ENCODE measurements around the gene DPYD.

DPYD gene

GRCh38 chr1:97095764-97096163 lies 825.1 kb downstream of the DPYD start:
- no peak for DNase-seq

GRCh38 chr1:97094247-97094972 lies 826.4 kb downstream of the DPYD start:
- DNase-seq: no peak

- no peak for DNase-seq
These were observed 827.1 kb downstream of the DPYD start for GRCh38 chr1:97093741-97094140.

GRCh38 chr1:97092824-97093223 lies 828.0 kb downstream of the DPYD start:
- DNase-seq: no peak

GRCh38 chr1:97091679-97092078 lies 829.2 kb downstream of the DPYD start:
- no peak for DNase-seq

GRCh38 chr1:97091263-97091662 lies 829.6 kb downstream of the DPYD start:
- no peak for DNase-seq

- DNase-seq: no peak
These were observed 830.1 kb downstream of the DPYD start for GRCh38 chr1:97090725-97091124.

- DNase-seq: no peak
These were observed 831.7 kb downstream of the DPYD start for GRCh38 chr1:97089173-97089572.

GRCh38 chr1:97088391-97088790 lies 832.4 kb downstream of the DPYD start:
- no peak for DNase-seq

- DNase-seq: no peak
These were observed 836.3 kb downstream of the DPYD start for GRCh38 chr1:97084546-97084945.

GRCh38 chr1:97082160-97082848 lies 838.5 kb downstream of the DPYD start:
- DNase-seq: no peak

- no peak for DNase-seq
These were observed 842.0 kb downstream of the DPYD start for GRCh38 chr1:97078872-97079271.

- DNase-seq: no peak
These were observed 843.6 kb downstream of the DPYD start for GRCh38 chr1:97077221-97077620.

- no peak for DNase-seq
These were observed 846.1 kb downstream of the DPYD start for GRCh38 chr1:97074771-97075170.

- no peak for DNase-seq
These were observed 846.9 kb downstream of the DPYD start for GRCh38 chr1:97073936-97074335.

GRCh38 chr1:97073169-97073568 lies 847.7 kb downstream of the DPYD start:
- no peak for DNase-seq

GRCh38 chr1:97071173-97071572 lies 849.7 kb downstream of the DPYD start:
- no peak for DNase-seq

- DNase-seq: no peak
These were observed 850.5 kb downstream of the DPYD start for GRCh38 chr1:97070376-97070775.

- no peak for DNase-seq
These were observed 851.5 kb downstream of the DPYD start for GRCh38 chr1:97069312-97069711.

GRCh38 chr1:97066860-97067259 lies 854.0 kb downstream of the DPYD start:
- DNase-seq: no peak

GRCh38 chr1:97063532-97063931 lies 857.3 kb downstream of the DPYD start:
- no peak for DNase-seq

- no peak for DNase-seq
These were observed 859.2 kb downstream of the DPYD start for GRCh38 chr1:97061604-97062003.

GRCh38 chr1:97056386-97056785 lies 864.4 kb downstream of the DPYD start:
- DNase-seq: no peak
